NB4 (cell line): ENCODE data around the gene RGS1.

Experiments
- DNase-seq: peaks from one replicate; pipeline ENCODE4 v3.0.0; 2010; ENCODE audit warnings: low read depth
- H3K4me3 ChIP-seq: one replicate; pipeline ENCODE4 v1.5.1; 2011; ENCODE audit warnings: mild to moderate bottlenecking, low read depth, low read length, moderate library complexity
- CTCF ChIP-seq: IDR thresholded peaks from one replicate; pipeline ENCODE4 v1.5.1; 2012; ENCODE audit warnings: low read depth, low read length
- MYC ChIP-seq: IDR thresholded peaks from 2 replicates; pipeline ENCODE4 v1.6.1; 2011; ENCODE audit warnings: low read depth, low read length
- POLR2A ChIP-seq: IDR thresholded peaks from 2 replicates; pipeline ENCODE4 v1.6.1; 2011; ENCODE audit warnings: mild to moderate bottlenecking; ENCODE audit not compliant: insufficient read length; ENCODE audit errors: extremely low read depth
- TF ChIP-seq, protein P1 (sequence below): IDR thresholded peaks from 2 replicates; pipeline ENCODE4 v1.6.1; 2011; ENCODE audit warnings: low read depth, low read length

The RGS1 gene

GRCh38 chr1:192587386-192588266 lies 12.1 kb downstream of the RGS1 start:
- DNase-seq, result no peak
- no peak overlapping the region for H3K4me3 ChIP-seq
- no peak for TF ChIP-seq CTCF

GRCh38 chr1:192588546-192588945 lies 13.0 kb downstream of the RGS1 start:
- no peak for DNase-seq
- TF ChIP-seq MYC (no peak), POLR2A (no peak), CTCF (no peak)
- TF ChIP-seq, protein P1, sequence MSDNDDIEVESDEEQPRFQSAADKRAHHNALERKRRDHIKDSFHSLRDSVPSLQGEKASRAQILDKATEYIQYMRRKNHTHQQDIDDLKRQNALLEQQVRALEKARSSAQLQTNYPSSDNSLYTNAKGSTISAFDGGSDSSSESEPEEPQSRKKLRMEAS, result no peak
- no peak overlapping the region for H3K4me3 ChIP-seq

DNA sequence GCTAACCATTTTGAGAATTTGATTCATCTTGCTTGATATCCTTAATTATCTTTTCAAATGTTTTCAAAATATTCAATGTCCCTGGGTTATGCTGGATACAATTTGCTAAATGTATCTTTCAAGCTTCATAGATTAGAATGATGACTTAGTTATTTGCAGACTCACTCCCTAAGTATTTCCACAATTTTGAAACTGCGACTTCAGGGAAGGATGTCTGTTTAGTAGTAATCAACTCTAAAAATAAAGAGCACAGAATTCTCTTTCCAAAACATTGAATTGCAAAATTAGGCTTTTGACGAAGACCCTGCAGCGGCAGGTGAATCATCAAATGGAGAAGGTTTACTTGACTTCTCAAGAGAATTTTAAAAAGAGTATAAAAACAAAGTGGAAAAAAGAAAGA lies 14.2 kb downstream of the RGS1 start:
- no peak for DNase-seq

DNA sequence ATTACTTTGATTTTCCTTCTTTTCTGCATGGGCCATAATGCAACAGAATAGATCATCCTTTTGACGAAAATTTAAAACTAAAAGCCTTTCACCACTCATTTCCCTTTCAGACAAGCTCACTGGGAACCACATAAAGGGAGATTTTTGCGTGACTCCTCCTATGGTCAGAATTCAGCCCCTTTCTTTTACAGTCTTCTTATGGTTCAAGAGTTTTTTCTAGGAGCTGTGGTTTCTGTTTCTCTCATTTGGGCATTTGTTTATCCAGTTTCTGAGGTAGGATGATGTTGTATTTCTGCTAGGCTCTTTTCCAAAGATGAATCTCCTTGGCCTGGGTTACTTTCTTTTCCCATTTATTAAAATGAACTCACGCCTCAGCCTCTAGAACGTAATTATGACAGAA lies 16.9 kb downstream of the RGS1 start:
- TF ChIP-seq MYC (no peak), CTCF (no peak), POLR2A (no peak)
- TF ChIP-seq, protein P1, result no peak
- no peak for DNase-seq

More for the DNA sequence above, 14.2 kb downstream of the RGS1 start:
- no peak overlapping the region for H3K4me3 ChIP-seq
- no peak for TF ChIP-seq MYC
- TF ChIP-seq POLR2A, result no peak
- TF ChIP-seq, protein P1, result no peak
- no peak for TF ChIP-seq CTCF

DNA sequence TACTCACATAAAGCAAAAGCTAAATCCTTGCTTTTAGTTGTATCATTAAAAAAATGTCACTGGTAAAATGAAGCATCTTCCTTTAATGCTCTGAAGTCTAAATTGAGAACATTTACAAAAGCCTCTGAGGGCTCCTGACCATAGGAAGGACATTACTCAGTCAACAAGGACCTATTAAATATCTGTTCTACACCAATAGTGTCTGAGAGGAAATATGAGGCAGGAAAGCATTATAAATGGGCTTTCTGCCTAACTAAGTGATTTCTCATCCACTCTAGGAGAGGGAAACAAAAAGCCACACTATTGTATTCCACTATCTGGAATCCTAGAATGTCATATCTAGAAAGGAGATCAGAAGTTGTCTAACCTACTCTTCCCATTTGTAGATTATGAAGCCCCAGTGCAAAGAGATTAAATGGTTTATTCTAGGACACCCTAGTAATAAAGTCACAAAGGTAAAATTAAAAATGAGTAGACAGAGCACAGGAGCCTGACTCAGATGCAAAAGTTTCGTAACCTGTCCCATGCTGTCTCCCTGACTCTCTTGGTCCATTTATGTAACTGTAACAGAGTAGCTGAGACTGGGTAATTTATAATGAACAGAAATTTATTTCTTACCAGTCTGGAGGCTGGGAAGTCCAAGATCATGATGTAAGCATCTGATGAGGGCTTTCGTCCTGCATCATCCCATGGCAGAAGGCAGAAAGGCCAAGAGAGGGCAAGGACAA lies 17.6 kb downstream of the RGS1 start:
- no peak for TF ChIP-seq MYC
- no peak for TF ChIP-seq CTCF
- no peak for DNase-seq
- H3K4me3 ChIP-seq, result no peak overlapping the region

More for the DNA sequence above, 16.9 kb downstream of the RGS1 start:
- no peak overlapping the region for H3K4me3 ChIP-seq

DNA sequence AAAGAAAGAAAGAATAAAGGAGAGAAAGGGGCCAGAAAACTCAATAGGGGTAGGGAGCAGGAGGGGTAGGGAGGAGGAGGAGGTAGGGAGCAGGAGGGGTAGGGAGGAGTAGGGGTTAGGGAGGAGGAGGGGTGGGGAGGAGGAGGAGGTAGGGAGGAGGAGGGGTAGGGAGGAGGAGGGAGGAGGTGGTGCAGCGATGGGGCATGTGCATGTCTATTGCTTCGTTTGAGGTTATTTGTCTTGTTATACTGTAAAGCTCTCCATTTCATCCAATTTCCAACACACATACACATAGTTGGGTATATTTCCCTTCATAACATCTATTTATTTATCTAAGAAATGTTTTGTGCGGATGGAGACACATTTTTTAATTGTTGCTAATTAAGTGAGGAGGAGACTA lies 19.7 kb downstream of the RGS1 start:
- no peak for DNase-seq
- TF ChIP-seq CTCF (no peak), MYC (no peak), POLR2A (no peak)
- TF ChIP-seq, protein P1, result no peak
- no peak overlapping the region for H3K4me3 ChIP-seq
